ENCODE measurements around the gene ABHD17B.

The ABHD17B gene

GRCh38 chr9:71885467-71885866 lies 25.5 kb downstream of the ABHD17B start:
- no peak overlapping the region for H3K4me3 ChIP-seq (replicated peaks in 1 of 2; ENCODE audit: low read depth in 2 of 2, low read length in 2 of 2)
- no peak for DNase-seq (ENCODE audit: low read depth in 2 of 2)
- TF ChIP-seq CTCF (IDR thresholded peaks at IDR 0.05; ENCODE audit: low read depth, low read length): no peak

GRCh38 chr9:71884005-71884404 lies 27.0 kb downstream of the ABHD17B start:
- no peak for DNase-seq (ENCODE audit: low read depth in 2 of 2)
- no peak for TF ChIP-seq CTCF (IDR thresholded peaks at IDR 0.05; ENCODE audit: low read depth, low read length)
- no peak overlapping the region for H3K4me3 ChIP-seq (replicated peaks in 1 of 2; ENCODE audit: low read depth in 2 of 2, low read length in 2 of 2)

- no peak for DNase-seq (ENCODE audit: low read depth in 2 of 2)
- H3K4me3 ChIP-seq (replicated peaks in 1 of 2; ENCODE audit: low read depth in 2 of 2, low read length in 2 of 2): no peak overlapping the region
- TF ChIP-seq CTCF (IDR thresholded peaks at IDR 0.05; ENCODE audit: low read depth, low read length): no peak
Measured at GRCh38 chr9:71879644-71880174, 31.3 kb downstream of the ABHD17B start.

- DNase-seq (ENCODE audit: low read depth in 2 of 2): no peak
- TF ChIP-seq CTCF (IDR thresholded peaks at IDR 0.05; ENCODE audit: low read depth, low read length): no peak
Measured at GRCh38 chr9:71878327-71879274, 32.4 kb downstream of the ABHD17B start.

GRCh38 chr9:71876829-71877228 lies 34.2 kb downstream of the ABHD17B start:
- no peak overlapping the region for H3K4me3 ChIP-seq (replicated peaks in 1 of 2; ENCODE audit: low read depth in 2 of 2, low read length in 2 of 2)
- TF ChIP-seq CTCF (IDR thresholded peaks at IDR 0.05; ENCODE audit: low read depth, low read length): no peak
- no peak for DNase-seq (ENCODE audit: low read depth in 2 of 2)

More at GRCh38 chr9:71878327-71879274, 32.4 kb downstream of the ABHD17B start:
- H3K4me3 ChIP-seq (replicated peaks in 1 of 2; ENCODE audit: low read depth in 2 of 2, low read length in 2 of 2): no peak overlapping the region

GRCh38 chr9:71876106-71876505 lies 34.9 kb downstream of the ABHD17B start:
- TF ChIP-seq CTCF (IDR thresholded peaks at IDR 0.05; ENCODE audit: low read depth, low read length): no peak
- H3K4me3 ChIP-seq (replicated peaks in 1 of 2; ENCODE audit: low read depth in 2 of 2, low read length in 2 of 2): no peak overlapping the region
- no peak for DNase-seq (ENCODE audit: low read depth in 2 of 2)
